ENCODE results near the gene NID2.

NID2 gene

DNA sequence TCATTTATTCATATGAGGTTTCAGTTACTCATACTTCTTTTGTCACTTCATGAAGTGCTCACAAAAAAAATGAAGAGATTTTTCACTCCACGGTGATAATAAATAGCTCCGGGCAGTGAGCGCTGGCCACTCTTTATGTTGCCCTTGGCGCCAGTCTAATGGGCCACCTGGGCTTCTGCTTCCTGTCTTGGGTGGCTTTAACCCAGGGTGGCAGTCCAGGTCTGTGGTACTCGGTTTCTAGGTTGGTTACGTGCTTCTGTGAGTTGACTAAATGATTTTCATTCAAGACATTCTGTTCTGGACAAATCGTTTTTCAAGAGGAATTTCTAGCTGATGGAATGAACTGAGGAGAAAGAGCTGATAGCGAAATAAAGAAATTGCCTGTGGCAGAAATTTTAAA is 34.6 kb upstream of the NID2 start:
- H3K4me2 ChIP-seq: no peak overlapping the region
- TF ChIP-seq Cebpa-rat (IDR thresholded peaks at IDR 0.05): no peak
- H4K20me1 ChIP-seq: no peaks in the 10 kb centered on the region
- no peaks in the 10 kb centered on the region for H3K36me3 ChIP-seq
- no peak overlapping the region for H3K4me3 ChIP-seq
- no peaks in the 10 kb centered on the region for H3K4me1 ChIP-seq
- no peaks in the 10 kb centered on the region for H3K27me3 ChIP-seq
- H3K9me3 ChIP-seq (replicated peaks in 1 of 11): no peaks in the 10 kb centered on the region
- no peak overlapping the region for H3K27ac ChIP-seq
- no peak overlapping the region for H3K9ac ChIP-seq

DNA sequence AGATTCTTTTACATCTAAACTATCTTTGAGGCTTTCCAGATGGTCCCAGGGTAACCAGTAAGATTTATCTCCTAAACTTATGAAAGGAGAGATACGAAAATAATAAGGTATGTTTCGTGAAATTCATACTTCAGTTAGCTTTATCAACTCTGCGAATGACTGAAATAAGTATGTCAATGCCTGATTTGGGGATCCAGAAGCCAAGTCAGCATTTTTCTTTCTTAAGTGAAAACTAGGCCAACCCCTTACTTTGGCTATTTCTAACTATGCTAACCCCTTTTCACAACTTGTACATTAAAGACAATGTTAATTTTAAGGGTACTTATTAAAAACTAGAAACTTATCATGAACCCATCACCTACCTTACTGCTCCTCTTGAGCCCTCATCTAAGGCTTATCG is 26.9 kb upstream of the NID2 start:
- no peaks in the 10 kb centered on the region for H3K27me3 ChIP-seq
- no peak for TF ChIP-seq Cebpa-rat (IDR thresholded peaks at IDR 0.05)
- no peaks in the 10 kb centered on the region for H3K4me1 ChIP-seq
- no peak overlapping the region for H3K4me3 ChIP-seq
- no peaks in the 10 kb centered on the region for H4K20me1 ChIP-seq
- no peak overlapping the region for H3K4me2 ChIP-seq
- no peaks in the 10 kb centered on the region for H3K9me3 ChIP-seq (replicated peaks in 1 of 11)
- H3K27ac ChIP-seq: no peak overlapping the region
- H3K9ac ChIP-seq: no peak overlapping the region
- no peaks in the 10 kb centered on the region for H3K36me3 ChIP-seq

DNA sequence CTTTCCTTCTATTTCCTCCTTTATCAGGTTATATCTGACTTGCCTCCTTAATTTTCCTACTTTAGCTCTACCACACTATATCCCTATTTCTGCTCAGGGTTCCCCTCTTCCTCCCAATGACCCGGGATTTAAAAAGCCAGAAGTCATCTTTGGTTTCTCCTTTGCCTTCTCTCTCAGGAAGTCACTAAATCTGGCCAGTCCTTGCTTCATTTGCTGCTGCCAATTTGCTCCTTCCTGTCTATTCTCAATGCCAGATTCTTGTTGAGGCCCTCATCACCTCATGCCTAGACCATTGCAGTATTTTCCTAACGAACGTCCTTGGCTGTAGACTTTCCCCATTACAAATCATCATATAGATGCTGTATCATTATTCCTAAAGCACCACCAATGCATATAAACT is 26.5 kb upstream of the NID2 start:
- Histone ChIP-seq H3K9ac (no peak overlapping the region), H3K4me2 (no peak overlapping the region), H3K9me3 (replicated peaks in 1 of 11) (no peaks in the 10 kb centered on the region; a peak in 1 of 22 replicates), H3K27ac (no peak overlapping the region), H3K36me3 (no peaks in the 10 kb centered on the region), H4K20me1 (no peaks in the 10 kb centered on the region), H3K27me3 (no peaks in the 10 kb centered on the region), H3K4me3 (no peak overlapping the region), H3K4me1 (no peaks in the 10 kb centered on the region)
- no peak for TF ChIP-seq Cebpa-rat (IDR thresholded peaks at IDR 0.05)

DNA sequence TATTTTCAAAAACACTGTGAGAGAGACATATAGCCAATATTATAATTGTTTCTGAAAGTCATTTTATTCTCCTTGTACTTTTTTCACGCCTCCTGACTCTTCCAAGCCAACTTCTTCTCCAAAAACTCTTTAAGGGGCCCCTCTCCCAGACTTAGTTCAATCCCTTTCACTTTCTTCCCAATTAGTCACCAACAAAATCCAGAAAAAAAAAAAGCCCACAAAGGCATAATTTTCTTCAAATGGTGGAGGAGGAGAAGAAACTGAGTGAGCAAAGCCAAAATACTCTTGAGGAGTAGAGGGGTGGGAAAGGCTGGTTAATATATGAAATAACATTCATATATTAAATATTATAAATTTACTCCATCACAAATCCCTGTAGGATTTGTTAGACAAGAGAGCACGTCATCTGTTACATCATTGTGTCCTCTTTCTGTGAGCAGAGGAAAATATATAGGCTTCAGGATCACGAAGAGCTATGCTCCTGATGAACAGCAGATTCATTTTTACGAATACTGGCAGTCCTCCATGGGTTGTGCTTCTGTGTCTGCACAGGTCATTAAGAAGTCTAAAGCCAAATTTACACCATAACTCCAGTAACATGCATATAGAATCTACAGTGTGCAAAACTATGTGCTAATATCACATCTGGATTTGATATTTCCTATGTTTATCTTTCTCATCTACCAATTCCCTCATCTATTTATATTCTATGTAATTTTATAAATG is 25.9 kb upstream of the NID2 start:
- no peaks in the 10 kb centered on the region for H3K36me3 ChIP-seq
- H3K4me2 ChIP-seq: no peak overlapping the region
- H4K20me1 ChIP-seq: no peaks in the 10 kb centered on the region
- no peak for TF ChIP-seq Cebpa-rat (IDR thresholded peaks at IDR 0.05)
- H3K27ac ChIP-seq: no peak overlapping the region
- peaks cover 0 to 3% (median 0%) of the 10 kb centered on the region in 10 experiments; a peak in 2 of 20 replicates for H3K4me1 ChIP-seq
- peaks cover 0 to 6% (median 0%) of the 10 kb centered on the region in 11 experiments; a peak in 3 of 22 replicates for H3K9me3 ChIP-seq (replicated peaks in 1 of 11)
- no peaks in the 10 kb centered on the region for H3K27me3 ChIP-seq
- H3K9ac ChIP-seq: no peak overlapping the region
- H3K4me3 ChIP-seq: no peak overlapping the region

DNA sequence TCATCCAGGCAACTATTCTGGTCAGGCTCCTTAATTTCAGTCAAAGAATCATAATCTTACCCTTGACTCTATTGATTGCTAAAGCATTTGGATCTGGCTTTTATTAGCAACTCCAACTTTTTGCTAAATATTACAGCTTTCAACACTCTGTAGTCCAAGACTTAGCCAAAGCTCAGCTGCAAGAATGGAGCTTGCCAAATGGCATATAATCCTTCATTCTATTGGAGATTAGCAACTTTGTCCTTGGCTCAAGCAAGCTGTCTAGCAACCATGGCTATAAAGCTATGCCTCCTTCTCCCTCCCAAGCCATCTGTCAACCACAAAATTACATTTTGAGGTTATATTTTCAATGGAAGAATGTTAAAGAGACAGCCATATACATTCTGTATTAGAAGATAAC is 23.1 kb upstream of the NID2 start:
- TF ChIP-seq Cebpa-rat (IDR thresholded peaks at IDR 0.05): no peak

DNA sequence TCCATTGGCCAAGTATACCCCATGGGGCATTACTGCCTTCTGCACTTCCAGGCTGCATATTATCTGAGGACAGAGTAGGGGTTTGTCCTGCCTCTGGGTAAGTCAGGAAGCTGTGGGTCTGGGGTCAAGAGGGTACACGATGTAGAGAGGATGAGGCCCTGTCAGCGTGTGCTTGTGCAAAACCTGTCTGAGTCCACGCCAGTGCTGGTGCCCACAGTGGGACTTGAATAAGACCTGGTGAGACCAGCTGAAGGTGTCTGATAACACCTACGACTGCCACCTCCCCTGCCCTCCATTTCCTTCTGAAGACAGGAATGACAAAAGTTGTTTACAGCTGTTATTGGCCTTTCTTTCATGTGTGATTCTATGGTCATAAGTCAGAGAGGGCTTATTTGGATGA is 22.1 kb upstream of the NID2 start:
- peaks cover 0 to 6% (median 0%) of the 10 kb centered on the region in 10 experiments; a peak in 2 of 20 replicates for H3K4me1 ChIP-seq
- H3K9ac ChIP-seq: no peak overlapping the region
- TF ChIP-seq Cebpa-rat (IDR thresholded peaks at IDR 0.05): no peak
- H4K20me1 ChIP-seq: no peaks in the 10 kb centered on the region
- H3K4me3 ChIP-seq: no peak overlapping the region
- no peaks in the 10 kb centered on the region for H3K36me3 ChIP-seq
- H3K27ac ChIP-seq: no peak overlapping the region
- no peaks in the 10 kb centered on the region for H3K27me3 ChIP-seq
- H3K9me3 ChIP-seq (replicated peaks in 1 of 11): peaks cover under 1 to 17% (median 7%) of the 10 kb centered on the region in 11 experiments; a peak in 13 of 22 replicates
- no peak overlapping the region for H3K4me2 ChIP-seq

More for the DNA sequence above, 23.1 kb upstream of the NID2 start:
- Histone ChIP-seq H3K9me3 (replicated peaks in 1 of 11) (peaks cover 0 to 16% (median 6%) of the 10 kb centered on the region in 11 experiments; a peak in 6 of 22 replicates), H3K27ac (no peak overlapping the region), H4K20me1 (no peaks in the 10 kb centered on the region), H3K4me1 (peaks cover 0 to 6% (median 0%) of the 10 kb centered on the region in 10 experiments; a peak in 2 of 20 replicates), H3K9ac (no peak overlapping the region), H3K4me2 (no peak overlapping the region), H3K27me3 (no peaks in the 10 kb centered on the region), H3K4me3 (no peak overlapping the region), H3K36me3 (no peaks in the 10 kb centered on the region)

DNA sequence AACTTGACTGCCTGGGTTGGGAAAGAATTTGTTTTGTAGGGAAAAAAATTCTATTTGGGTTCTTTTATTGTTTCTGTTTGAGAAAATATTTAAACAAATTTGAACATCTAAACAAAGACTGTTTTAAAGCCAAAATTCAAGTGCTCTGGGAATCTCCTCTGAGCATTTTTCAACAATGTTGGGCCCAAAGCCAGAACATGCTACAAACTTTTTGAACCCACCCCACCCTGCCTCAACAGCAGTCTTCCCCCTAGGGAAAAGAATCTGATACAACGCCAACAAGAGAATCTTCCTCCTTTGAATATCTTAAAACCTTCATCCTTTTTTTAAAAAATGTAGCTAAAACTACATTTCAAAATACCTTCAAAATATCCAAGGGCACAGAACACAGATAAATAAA is 20.4 kb upstream of the NID2 start:
- H3K27me3 ChIP-seq: no peaks in the 10 kb centered on the region
- peaks cover 0 to 6% (median 0%) of the 10 kb centered on the region in 10 experiments; a peak in 2 of 20 replicates for H3K4me1 ChIP-seq
- H3K4me2 ChIP-seq: no peak overlapping the region
- no peaks in the 10 kb centered on the region for H4K20me1 ChIP-seq
- no peak overlapping the region for H3K9ac ChIP-seq
- no peaks in the 10 kb centered on the region for H3K36me3 ChIP-seq
- no peak overlapping the region for H3K27ac ChIP-seq
- no peak for TF ChIP-seq Cebpa-rat (IDR thresholded peaks at IDR 0.05)
- H3K4me3 ChIP-seq: no peak overlapping the region
- peaks cover 18 to 34% (median 25%) of the 10 kb centered on the region in 11 experiments for H3K9me3 ChIP-seq (replicated peaks in 1 of 11)

DNA sequence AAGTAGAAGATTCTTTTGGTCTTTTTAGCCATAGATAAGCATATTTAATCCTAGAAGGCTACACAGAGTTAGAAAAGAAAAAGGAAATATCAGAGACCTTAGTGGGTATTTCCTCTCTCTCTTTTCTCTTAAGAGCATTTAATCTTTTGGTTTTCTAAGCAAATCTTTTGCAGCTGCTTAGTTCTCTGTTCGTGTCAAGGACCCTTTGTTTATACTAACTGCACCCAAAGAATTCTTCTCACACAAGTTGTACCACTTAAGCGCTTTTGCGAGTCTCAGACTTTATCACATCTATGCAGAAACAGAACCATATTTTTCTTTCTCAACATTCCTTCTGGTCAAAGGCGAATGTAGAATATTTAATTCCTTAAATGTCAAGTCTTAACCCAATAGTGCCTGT is 17.9 kb upstream of the NID2 start:
- H3K4me2 ChIP-seq: no peak overlapping the region
- H4K20me1 ChIP-seq: no peaks in the 10 kb centered on the region
- H3K4me3 ChIP-seq: no peak overlapping the region
- no peak overlapping the region for H3K9ac ChIP-seq
- peaks cover 0 to 6% (median 0%) of the 10 kb centered on the region in 10 experiments; a peak in 2 of 20 replicates for H3K4me1 ChIP-seq
- H3K27me3 ChIP-seq: no peaks in the 10 kb centered on the region
- H3K27ac ChIP-seq: no peak overlapping the region
- TF ChIP-seq Cebpa-rat (IDR thresholded peaks at IDR 0.05): no peak
- peaks cover 24 to 49% (median 36%) of the 10 kb centered on the region in 11 experiments for H3K9me3 ChIP-seq (replicated peaks in 1 of 11)
- no peaks in the 10 kb centered on the region for H3K36me3 ChIP-seq

DNA sequence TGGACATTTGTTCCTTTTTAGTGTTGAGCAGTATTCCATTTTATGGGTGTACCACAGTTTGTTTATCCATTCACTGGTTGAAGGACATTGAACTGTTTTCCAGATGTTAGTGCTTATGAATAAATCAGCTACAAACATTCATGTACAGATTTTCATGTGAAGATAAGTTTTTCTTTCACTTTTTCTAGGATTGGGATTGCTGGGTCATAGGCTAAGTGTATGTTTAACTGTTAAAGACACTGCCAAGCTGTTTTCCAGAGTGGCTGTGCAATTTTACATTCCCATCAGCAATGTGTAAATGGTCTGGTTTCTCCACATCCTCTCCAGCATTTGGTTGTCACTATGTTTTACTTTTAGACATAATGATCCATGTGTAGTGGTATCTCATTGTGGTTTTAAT is 14.0 kb upstream of the NID2 start:
- no peak overlapping the region for H3K4me2 ChIP-seq
- no peak for TF ChIP-seq Cebpa-rat (IDR thresholded peaks at IDR 0.05)
- H3K4me3 ChIP-seq: no peak overlapping the region
- H3K36me3 ChIP-seq: no peaks in the 10 kb centered on the region
- peaks cover 4 to 18% (median 15%) of the 10 kb centered on the region in 10 experiments; a peak in 15 of 20 replicates for H3K4me1 ChIP-seq
- no peaks in the 10 kb centered on the region for H3K27me3 ChIP-seq
- H3K27ac ChIP-seq: no peak overlapping the region
- no peaks in the 10 kb centered on the region for H4K20me1 ChIP-seq
- peaks cover 20 to 39% (median 33%) of the 10 kb centered on the region in 11 experiments for H3K9me3 ChIP-seq (replicated peaks in 1 of 11)
- no peak overlapping the region for H3K9ac ChIP-seq

DNA sequence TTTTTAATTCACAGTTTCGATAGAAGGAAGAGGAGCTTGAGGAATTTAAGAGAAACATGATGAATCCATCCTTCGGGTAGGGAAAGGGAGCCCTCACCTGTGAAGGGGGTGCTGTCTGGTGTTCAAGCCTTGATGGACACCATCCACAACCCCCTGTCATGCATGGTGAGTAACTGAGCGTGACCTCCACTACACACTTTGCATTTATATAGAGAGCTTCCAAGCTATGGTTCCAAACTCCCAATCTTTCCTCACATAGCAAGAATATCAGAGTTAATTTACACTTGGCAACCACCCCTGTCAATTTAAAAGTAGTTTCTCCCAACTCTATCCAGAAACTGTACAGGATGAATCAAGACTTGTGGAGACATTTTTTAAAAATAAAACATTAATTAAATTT is 13.1 kb upstream of the NID2 start:
- Histone ChIP-seq H3K27ac (no peak overlapping the region), H3K4me2 (no peak overlapping the region), H3K27me3 (no peaks in the 10 kb centered on the region), H3K4me3 (no peak overlapping the region), H3K4me1 (peaks cover 4 to 27% (median 17%) of the 10 kb centered on the region in 10 experiments; a peak in 15 of 20 replicates), H3K36me3 (no peaks in the 10 kb centered on the region), H4K20me1 (no peaks in the 10 kb centered on the region), H3K9ac (no peak overlapping the region), H3K9me3 (replicated peaks in 1 of 11) (peaks cover 19 to 37% (median 33%) of the 10 kb centered on the region in 11 experiments)
- no peak for TF ChIP-seq Cebpa-rat (IDR thresholded peaks at IDR 0.05)
